HEK293 (cell line): ENCODE measurements around the gene MYEF2.

Experiments
- CTCF ChIA-PET: fragments of 350-600 bp; formaldehyde crosslinking; extraction: SDS; loops from one replicate; lab custom pipeline; 2021; ENCODE audit warnings: antibody characterized with exemption; lab: Yijun Ruan, JAX
- POLR2A ChIA-PET: fragments of 300-600 bp; formaldehyde crosslinking; extraction: SDS; loops from one replicate; lab custom pipeline; 2020; ENCODE audit warnings: antibody characterized with exemption, inconsistent platforms; lab: Yijun Ruan, JAX
- H3K27ac ChIP-seq: fragments of 200-500 bp; sonication (Bioruptor generic); 2 replicates; pipeline ENCODE4 v1.5.1; 2014; ENCODE audit warnings: low read depth, low read length, control low read depth, inconsistent platforms; ENCODE audit errors: extremely low read depth
- H3K36me3 ChIP-seq, 2 experiments: fragments of 200-500 bp in 1 of 2; sonication (Bioruptor generic) in 1 of 2; 1 replicate in 1 of 2; 2 replicates in 1 of 2; pipeline ENCODE4 v1.5.1; 2014 to 2017; ENCODE audit warnings: inconsistent platforms in 2 of 2, low read length in 2 of 2; ENCODE audit not compliant: control insufficient read depth in 2 of 2, insufficient read depth in 1 of 2
- H3K4me1 ChIP-seq: fragments of 200-500 bp; sonication (Bioruptor generic); 2 replicates; pipeline ENCODE4 v1.5.1; 2014; ENCODE audit warnings: mild to moderate bottlenecking, low read length, inconsistent platforms; ENCODE audit not compliant: control insufficient read depth, insufficient read depth
- H3K4me3 ChIP-seq: 2 replicates; pipeline ENCODE4 v1.5.1; 2011; ENCODE audit warnings: low read depth, mild to moderate bottlenecking, control low read depth, low read length, moderate library complexity
- H3K9me3 ChIP-seq: fragments of 200-500 bp; sonication (Bioruptor generic); 2 replicates; pipeline ENCODE4 v1.5.1; 2014; ENCODE audit warnings: low read depth, low read length, inconsistent platforms; ENCODE audit not compliant: control insufficient read depth, insufficient read depth
- HOXC10 ChIP-seq: sonication (generic); formaldehyde crosslinking; IDR thresholded peaks from 2 replicates; pipeline ENCODE4 v1.8.1; 2023; ENCODE audit warnings: mild to moderate bottlenecking, missing genetic modification reagents
- OSR2 ChIP-seq: fragments of 450-650 bp; formaldehyde crosslinking; IDR thresholded peaks from 2 replicates; pipeline ENCODE4 v1.5.1; 2016; ENCODE audit warnings: missing biosample characterization, missing genetic modification characterization
- SALL2 ChIP-seq: fragments of 450-650 bp; formaldehyde crosslinking; IDR thresholded peaks from 2 replicates; pipeline ENCODE4 v1.5.0; 2017; ENCODE audit warnings: missing biosample characterization, mild to moderate bottlenecking, missing genetic modification characterization, borderline replicate concordance
- ZNF133 ChIP-seq: fragments of 450-650 bp; formaldehyde crosslinking; IDR thresholded peaks from 2 replicates; pipeline ENCODE4 v1.5.1; 2016; ENCODE audit warnings: missing biosample characterization, missing genetic modification characterization
- ZNF175 ChIP-seq: fragments of 450-650 bp; formaldehyde crosslinking; IDR thresholded peaks from 2 replicates; pipeline ENCODE4 v1.5.1; 2016; ENCODE audit warnings: missing biosample characterization, missing genetic modification characterization
- ZNF585B ChIP-seq: fragments of 450-650 bp; formaldehyde crosslinking; IDR thresholded peaks from 2 replicates; pipeline ENCODE4 v1.5.1; 2016; ENCODE audit warnings: missing biosample characterization, missing genetic modification characterization
- ZNF626 ChIP-seq: fragments of 450-650 bp; sonication (Bioruptor Pico); formaldehyde crosslinking; IDR thresholded peaks from 2 replicates; pipeline ENCODE4 v1.5.1; 2018; ENCODE audit warnings: missing biosample characterization, missing genetic modification characterization, inconsistent platforms
- ZNF629 ChIP-seq: fragments of 450-650 bp; formaldehyde crosslinking; IDR thresholded peaks from 2 replicates; pipeline ENCODE4 v1.5.1; 2017; ENCODE audit warnings: missing biosample characterization, missing genetic modification characterization
- ZNF664 ChIP-seq: fragments of 450-650 bp; formaldehyde crosslinking; IDR thresholded peaks from 2 replicates; pipeline ENCODE4 v1.5.1; 2016; ENCODE audit warnings: missing biosample characterization, missing genetic modification characterization
- ZNF701 ChIP-seq: fragments of 450-650 bp; formaldehyde crosslinking; IDR thresholded peaks from 2 replicates; pipeline ENCODE4 v1.5.1; 2016; ENCODE audit warnings: missing biosample characterization, missing genetic modification characterization
- ZNF776 ChIP-seq: fragments of 450-650 bp; formaldehyde crosslinking; IDR thresholded peaks from 2 replicates; pipeline ENCODE4 v1.5.0; 2017; ENCODE audit warnings: missing biosample characterization, missing genetic modification characterization, borderline replicate concordance
- ZNF785 ChIP-seq: fragments of 450-650 bp; formaldehyde crosslinking; IDR thresholded peaks from 2 replicates; pipeline ENCODE4 v1.5.1; 2016; ENCODE audit warnings: missing biosample characterization, missing genetic modification characterization
- TF ChIP-seq, protein P1 (sequence below): fragments of 450-650 bp; formaldehyde crosslinking; IDR thresholded peaks from 2 replicates; pipeline ENCODE4 v1.5.1; 2016; ENCODE audit warnings: missing biosample characterization, missing genetic modification characterization
- TF ChIP-seq, protein P2 (sequence below): fragments of 450-650 bp; formaldehyde crosslinking; IDR thresholded peaks from 2 replicates; pipeline ENCODE4 v1.5.1; 2016; ENCODE audit warnings: missing biosample characterization, missing genetic modification characterization
- TF ChIP-seq, protein P3 (sequence below): fragments of 450-650 bp; formaldehyde crosslinking; IDR thresholded peaks from 2 replicates; pipeline ENCODE4 v1.5.1; 2016; ENCODE audit warnings: missing biosample characterization, missing genetic modification characterization
- TF ChIP-seq, protein P4 (sequence below): fragments of 450-650 bp; formaldehyde crosslinking; IDR thresholded peaks from 2 replicates; pipeline ENCODE4 v1.5.1; 2016; ENCODE audit warnings: missing biosample characterization, missing genetic modification characterization
- TF ChIP-seq, protein P5 (sequence below): fragments of 450-650 bp; formaldehyde crosslinking; IDR thresholded peaks from 2 replicates; pipeline ENCODE4 v1.5.1; 2016; ENCODE audit warnings: missing biosample characterization, missing genetic modification characterization
- TF ChIP-seq, protein P6 (sequence below): fragments of 450-650 bp; formaldehyde crosslinking; optimal IDR thresholded peaks from 2 replicates; pipeline ENCODE3; 2016; ENCODE audit warnings: missing biosample characterization, mild to moderate bottlenecking, missing genetic modification characterization

The MYEF2 gene

DNA sequence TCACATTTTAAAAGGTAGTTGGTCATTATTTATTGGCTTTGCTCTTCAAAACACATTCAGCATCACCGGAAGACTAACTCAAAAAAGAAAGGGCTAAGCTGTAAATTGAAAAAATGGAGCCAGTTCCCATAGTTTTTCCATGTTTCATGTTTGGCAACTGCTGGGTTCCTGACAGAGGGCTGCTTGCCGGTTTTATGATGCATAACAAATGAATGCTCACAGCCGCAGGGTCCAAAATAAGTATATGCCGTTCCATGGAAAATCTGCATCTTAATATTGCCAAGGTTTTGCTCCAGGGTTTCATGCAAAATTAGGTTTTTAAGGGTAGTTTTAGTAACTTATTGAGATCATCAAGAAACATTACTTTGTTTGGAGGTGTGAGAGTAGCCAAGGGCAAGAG is 43.8 kb upstream of the MYEF2 start:
- no peak overlapping the region for H3K27ac ChIP-seq
- no peaks in the 10 kb centered on the region for H3K9me3 ChIP-seq
- CTCF ChIA-PET: no interaction called here
- TF ChIP-seq OSR2 (no peak), ZNF133 (peak; percentile 23; the same call in 1 of the 2 replicates), ZNF626 (tag by site-specific recombination) (no peak), ZNF776 (tag by site-specific recombination) (no peak)
- TF ChIP-seq, protein P1, sequence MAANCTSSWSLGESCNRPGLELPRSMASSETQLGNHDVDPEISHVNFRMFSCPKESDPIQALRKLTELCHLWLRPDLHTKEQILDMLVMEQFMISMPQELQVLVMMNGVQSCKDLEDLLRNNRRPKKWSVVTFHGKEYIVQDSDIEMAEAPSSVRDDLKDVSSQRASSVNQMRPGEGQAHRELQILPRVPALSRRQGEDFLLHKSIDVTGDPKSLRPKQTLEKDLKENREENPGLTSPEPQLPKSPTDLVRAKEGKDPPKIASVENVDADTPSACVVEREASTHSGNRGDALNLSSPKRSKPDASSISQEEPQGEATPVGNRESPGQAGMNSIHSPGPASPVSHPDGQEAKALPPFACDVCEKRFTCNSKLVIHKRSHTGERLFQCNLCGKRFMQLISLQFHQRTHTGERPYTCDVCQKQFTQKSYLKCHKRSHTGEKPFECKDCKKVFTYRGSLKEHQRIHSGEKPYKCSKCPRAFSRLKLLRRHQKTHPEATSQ (tag by site-specific recombination): no peak
- TF ChIP-seq, protein P2, sequence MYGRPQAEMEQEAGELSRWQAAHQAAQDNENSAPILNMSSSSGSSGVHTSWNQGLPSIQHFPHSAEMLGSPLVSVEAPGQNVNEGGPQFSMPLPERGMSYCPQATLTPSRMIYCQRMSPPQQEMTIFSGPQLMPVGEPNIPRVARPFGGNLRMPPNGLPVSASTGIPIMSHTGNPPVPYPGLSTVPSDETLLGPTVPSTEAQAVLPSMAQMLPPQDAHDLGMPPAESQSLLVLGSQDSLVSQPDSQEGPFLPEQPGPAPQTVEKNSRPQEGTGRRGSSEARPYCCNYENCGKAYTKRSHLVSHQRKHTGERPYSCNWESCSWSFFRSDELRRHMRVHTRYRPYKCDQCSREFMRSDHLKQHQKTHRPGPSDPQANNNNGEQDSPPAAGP: no peak
- H3K4me3 ChIP-seq: no peak overlapping the region
- H3K4me1 ChIP-seq: no peaks in the 10 kb centered on the region
- POLR2A ChIA-PET: no interaction called here
- H3K36me3 ChIP-seq: no peaks in the 10 kb centered on the region

DNA sequence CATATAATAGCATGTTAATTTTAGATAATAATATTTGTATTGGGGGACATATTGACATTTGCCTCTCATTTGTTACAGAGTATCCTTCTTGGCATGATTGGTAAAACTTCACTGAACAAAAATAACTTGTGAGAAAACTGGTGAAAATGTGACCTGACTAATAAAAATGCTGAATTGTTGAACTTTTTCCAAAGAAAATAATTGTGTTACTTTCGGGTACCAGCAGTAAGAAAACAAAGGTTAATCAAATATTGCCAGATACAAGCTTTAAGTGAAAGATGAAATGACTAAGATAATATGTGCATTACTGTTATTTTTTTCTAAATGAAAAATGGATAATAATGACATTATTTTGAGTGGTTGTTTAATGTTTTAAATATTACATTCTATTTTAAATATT is 43.2 kb upstream of the MYEF2 start:
- no peaks in the 10 kb centered on the region for H3K4me1 ChIP-seq
- H3K4me3 ChIP-seq: no peak overlapping the region
- ChIA-PET CTCF (no interaction called here), POLR2A (no interaction called here)
- no peak overlapping the region for H3K27ac ChIP-seq
- TF ChIP-seq ZNF585B (tag by site-specific recombination) (no peak), SALL2 (tag by site-specific recombination) (no peak), ZNF664 (no peak), ZNF175 (tag by site-specific recombination) (no peak), HOXC10 (no peak), ZNF629 (no peak), ZNF785 (tag by site-specific recombination) (no peak), ZNF701 (tag by site-specific recombination) (no peak)
- TF ChIP-seq, protein P3, sequence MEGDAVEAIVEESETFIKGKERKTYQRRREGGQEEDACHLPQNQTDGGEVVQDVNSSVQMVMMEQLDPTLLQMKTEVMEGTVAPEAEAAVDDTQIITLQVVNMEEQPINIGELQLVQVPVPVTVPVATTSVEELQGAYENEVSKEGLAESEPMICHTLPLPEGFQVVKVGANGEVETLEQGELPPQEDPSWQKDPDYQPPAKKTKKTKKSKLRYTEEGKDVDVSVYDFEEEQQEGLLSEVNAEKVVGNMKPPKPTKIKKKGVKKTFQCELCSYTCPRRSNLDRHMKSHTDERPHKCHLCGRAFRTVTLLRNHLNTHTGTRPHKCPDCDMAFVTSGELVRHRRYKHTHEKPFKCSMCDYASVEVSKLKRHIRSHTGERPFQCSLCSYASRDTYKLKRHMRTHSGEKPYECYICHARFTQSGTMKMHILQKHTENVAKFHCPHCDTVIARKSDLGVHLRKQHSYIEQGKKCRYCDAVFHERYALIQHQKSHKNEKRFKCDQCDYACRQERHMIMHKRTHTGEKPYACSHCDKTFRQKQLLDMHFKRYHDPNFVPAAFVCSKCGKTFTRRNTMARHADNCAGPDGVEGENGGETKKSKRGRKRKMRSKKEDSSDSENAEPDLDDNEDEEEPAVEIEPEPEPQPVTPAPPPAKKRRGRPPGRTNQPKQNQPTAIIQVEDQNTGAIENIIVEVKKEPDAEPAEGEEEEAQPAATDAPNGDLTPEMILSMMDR (tag by site-specific recombination): no peak
- TF ChIP-seq, protein P4, sequence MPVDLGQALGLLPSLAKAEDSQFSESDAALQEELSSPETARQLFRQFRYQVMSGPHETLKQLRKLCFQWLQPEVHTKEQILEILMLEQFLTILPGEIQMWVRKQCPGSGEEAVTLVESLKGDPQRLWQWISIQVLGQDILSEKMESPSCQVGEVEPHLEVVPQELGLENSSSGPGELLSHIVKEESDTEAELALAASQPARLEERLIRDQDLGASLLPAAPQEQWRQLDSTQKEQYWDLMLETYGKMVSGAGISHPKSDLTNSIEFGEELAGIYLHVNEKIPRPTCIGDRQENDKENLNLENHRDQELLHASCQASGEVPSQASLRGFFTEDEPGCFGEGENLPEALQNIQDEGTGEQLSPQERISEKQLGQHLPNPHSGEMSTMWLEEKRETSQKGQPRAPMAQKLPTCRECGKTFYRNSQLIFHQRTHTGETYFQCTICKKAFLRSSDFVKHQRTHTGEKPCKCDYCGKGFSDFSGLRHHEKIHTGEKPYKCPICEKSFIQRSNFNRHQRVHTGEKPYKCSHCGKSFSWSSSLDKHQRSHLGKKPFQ (tag by site-specific recombination): no peak
- TF ChIP-seq, protein P5, sequence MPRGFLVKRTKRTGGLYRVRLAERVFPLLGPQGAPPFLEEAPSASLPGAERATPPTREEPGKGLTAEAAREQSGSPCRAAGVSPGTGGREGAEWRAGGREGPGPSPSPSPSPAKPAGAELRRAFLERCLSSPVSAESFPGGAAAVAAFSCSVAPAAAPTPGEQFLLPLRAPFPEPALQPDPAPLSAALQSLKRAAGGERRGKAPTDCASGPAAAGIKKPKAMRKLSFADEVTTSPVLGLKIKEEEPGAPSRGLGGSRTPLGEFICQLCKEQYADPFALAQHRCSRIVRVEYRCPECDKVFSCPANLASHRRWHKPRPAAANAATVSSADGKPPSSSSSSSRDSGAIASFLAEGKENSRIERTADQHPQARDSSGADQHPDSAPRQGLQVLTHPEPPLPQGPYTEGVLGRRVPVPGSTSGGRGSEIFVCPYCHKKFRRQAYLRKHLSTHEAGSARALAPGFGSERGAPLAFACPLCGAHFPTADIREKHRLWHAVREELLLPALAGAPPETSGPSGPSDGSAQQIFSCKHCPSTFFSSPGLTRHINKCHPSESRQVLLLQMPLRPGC: no peak
- TF ChIP-seq, protein P6, sequence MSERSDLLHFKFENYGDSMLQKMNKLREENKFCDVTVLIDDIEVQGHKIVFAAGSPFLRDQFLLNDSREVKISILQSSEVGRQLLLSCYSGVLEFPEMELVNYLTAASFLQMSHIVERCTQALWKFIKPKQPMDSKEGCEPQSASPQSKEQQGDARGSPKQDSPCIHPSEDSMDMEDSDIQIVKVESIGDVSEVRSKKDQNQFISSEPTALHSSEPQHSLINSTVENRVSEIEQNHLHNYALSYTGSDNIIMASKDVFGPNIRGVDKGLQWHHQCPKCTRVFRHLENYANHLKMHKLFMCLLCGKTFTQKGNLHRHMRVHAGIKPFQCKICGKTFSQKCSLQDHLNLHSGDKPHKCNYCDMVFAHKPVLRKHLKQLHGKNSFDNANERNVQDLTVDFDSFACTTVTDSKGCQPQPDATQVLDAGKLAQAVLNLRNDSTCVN (tag by site-specific recombination): no peak
- H3K9me3 ChIP-seq: no peaks in the 10 kb centered on the region
- H3K36me3 ChIP-seq: no peaks in the 10 kb centered on the region
